Erythroblast (primary cell): ENCODE results near the gene USE1.

ENCODE experiments used
- DNase-seq, 2 experiments: peaks; one replicate each; lab custom pipeline; 2025; lab: John Stamatoyannopoulos, UW
- GATA1 ChIP-seq: IDR thresholded peaks from 2 replicates; pipeline ENCODE4 v1.6.1; 2011; ENCODE audit warnings: low read depth, mild to moderate bottlenecking, control low read depth, low read length, moderate library complexity
- POLR2A ChIP-seq: IDR thresholded peaks from 2 replicates; pipeline ENCODE4 v1.6.1; 2011; ENCODE audit warnings: mild to moderate bottlenecking, low read length

USE1 gene

DNA sequence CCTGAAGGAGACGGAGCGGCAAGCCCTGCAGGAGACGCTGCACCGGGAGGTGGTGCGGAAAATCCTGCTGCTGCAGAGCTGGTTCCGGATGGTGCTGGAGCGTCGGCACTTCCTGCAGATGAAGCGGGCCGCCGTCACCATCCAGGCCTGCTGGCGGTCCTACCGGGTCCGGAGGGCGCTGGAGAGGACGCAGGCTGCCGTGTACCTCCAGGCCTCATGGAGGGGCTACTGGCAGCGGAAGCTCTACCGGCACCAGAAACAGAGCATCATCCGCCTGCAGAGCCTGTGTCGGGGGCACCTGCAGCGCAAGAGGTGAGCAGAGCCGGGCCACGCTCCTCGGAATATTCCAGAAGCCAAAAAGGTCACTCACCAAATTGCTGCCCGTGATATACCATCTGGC lies 22.4 kb upstream of the USE1 start:
- TF ChIP-seq GATA1 (no peak), POLR2A (no peak)
- no peak for DNase-seq

GRCh38 chr19:17194608-17195007 lies 20.5 kb upstream of the USE1 start:
- TF ChIP-seq GATA1 (no peak), POLR2A (no peak)
- no peak for DNase-seq

DNA sequence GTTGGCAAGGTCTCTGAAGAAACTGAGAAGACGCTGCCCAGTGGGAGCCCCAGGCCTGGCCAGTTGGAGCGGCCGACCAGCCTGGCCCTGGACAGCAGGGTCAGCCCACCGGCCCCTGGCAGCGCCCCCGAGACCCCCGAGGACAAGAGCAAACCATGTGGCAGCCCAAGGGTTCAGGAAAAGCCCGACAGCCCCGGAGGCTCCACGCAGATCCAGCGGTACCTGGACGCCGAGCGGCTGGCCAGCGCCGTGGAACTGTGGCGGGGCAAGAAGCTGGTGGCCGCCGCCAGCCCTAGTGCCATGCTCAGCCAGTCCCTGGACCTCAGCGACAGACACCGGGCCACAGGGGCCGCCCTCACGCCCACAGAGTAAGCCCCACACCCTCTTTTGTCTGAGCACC lies 20.1 kb upstream of the USE1 start:
- no peak for DNase-seq
- TF ChIP-seq POLR2A (no peak), GATA1 (no peak)

GRCh38 chr19:17196610-17197009 lies 18.5 kb upstream of the USE1 start:
- no peak for DNase-seq
- TF ChIP-seq GATA1 (no peak), POLR2A (no peak)

DNA sequence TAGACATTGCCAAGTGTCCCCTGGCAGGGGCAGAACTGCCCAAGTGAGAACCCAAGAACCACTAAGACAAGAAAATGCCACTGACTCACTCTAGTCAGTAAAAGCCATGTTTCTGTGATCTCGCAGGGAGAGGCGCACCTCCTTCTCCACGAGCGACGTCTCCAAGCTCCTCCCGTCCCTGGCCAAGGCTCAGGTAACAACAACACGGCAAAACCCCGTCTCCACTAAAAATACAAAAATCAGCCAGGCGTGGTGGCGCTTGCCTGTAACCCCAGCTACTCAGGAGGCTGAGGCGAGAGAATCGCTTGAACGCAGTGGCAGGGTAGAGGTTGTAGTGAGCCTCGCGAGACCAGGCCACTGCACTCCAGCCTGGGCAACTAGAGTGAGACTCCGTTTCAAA lies 17.5 kb upstream of the USE1 start:
- TF ChIP-seq POLR2A (no peak), GATA1 (no peak)
- no peak for DNase-seq

DNA sequence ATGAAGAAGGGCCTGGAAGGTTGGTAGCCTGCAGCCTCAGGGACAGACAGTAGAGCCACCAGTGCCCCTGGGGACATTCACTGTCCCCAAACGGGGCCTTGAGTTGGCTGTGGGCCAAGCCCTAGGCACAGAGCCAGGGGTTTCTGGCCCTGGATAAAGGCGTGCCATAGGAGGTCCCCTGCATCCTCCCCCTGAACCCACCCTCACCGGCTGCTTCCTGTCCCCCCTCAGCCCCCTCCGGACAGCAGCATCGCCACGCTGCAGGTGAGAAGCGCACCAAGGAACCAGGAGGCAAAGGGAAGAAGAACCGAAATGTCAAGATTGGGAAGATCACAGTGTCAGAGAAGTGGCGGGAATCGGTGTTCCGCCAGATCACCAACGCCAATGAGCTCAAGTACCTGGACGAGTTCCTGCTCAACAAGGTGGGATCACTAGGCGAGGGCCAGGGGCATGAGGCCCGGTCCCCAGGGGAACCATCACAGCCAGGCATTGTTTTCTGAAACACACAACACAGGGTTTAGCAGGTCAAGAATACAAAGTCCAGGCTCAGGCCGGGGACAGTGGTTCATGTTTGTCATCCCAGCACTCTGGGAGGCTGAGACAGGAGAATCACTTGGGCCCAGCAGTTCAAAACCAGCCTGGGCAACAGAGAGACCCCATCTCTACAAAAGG lies 14.6 kb upstream of the USE1 start:
- TF ChIP-seq GATA1 (no peak), POLR2A (no peak)
- DNase-seq: peak in 1 of 2 experiments; percentile 33

DNA sequence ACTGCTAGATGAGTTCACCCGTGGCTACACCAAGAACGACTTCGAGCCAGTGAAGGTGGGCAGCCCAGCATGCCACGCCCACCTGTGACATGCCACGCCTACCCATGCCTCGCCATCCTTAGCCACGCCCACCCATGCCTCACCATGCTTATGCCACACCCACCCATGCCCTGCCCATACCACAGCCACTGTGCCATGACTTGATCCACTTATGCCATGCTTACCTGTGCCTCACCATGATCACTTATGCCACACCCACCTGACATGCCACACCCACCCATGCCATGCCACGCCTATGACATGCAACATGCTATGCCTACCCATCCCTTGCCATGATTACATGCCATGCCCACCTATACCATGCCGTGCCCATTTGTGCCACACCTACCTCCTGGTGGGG lies 12.9 kb upstream of the USE1 start:
- DNase-seq: peak in 1 of 2 experiments; percentile 23
- TF ChIP-seq POLR2A (no peak), GATA1 (no peak)

- TF ChIP-seq GATA1: no peak
- TF ChIP-seq POLR2A: no peak
- DNase-seq: no peak
These were observed 12.4 kb upstream of the USE1 start for GRCh38 chr19:17202713-17203112.

DNA sequence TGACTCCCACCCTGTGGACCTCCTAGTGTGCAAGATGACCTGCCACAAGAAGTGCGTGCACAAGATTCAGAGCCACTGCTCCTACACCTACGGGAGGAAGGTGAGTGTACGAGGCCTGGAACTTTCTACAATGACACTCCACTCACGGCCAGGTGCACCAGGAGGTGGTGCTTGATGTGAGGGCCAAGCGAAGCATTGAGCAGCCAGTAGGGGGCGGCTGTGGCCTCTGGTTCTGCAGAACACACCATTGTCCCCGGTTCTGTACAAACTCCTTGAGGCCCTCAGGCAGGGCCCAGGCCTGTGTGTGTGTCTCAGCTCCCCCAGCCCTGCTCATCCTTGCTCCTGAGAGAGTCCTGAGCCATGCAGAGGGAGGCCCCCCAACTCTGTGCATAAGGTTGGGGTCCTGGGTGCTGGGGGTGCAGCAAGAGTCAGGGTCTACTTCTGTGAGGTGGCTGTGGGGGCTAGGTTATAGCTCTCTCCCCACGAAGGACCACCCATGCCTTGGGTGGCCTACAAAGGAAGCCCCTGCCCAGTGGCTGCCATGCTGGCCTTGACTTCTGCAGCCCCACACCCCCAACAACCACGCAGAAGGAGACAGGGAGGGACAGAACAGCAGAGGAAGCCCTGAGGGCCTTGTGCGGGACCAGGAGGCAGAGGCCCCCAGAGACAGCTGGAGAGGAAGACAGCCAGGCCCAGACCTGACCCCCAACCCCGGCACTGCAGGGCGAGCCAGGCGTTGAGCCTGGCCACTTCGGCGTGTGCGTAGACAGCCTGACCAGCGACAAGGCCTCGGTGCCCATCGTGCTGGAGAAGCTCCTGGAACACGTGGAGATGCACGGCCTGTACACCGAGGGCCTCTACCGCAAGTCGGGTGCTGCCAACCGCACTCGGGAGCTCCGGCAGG lies 9.7 kb upstream of the USE1 start:
- TF ChIP-seq POLR2A (no peak), GATA1 (no peak)
- DNase-seq: peak; percentile 77 to 85

- TF ChIP-seq GATA1: no peak
- no peak for TF ChIP-seq POLR2A
- DNase-seq: no peak
These were observed 8.2 kb upstream of the USE1 start for GRCh38 chr19:17206736-17207581.

DNA sequence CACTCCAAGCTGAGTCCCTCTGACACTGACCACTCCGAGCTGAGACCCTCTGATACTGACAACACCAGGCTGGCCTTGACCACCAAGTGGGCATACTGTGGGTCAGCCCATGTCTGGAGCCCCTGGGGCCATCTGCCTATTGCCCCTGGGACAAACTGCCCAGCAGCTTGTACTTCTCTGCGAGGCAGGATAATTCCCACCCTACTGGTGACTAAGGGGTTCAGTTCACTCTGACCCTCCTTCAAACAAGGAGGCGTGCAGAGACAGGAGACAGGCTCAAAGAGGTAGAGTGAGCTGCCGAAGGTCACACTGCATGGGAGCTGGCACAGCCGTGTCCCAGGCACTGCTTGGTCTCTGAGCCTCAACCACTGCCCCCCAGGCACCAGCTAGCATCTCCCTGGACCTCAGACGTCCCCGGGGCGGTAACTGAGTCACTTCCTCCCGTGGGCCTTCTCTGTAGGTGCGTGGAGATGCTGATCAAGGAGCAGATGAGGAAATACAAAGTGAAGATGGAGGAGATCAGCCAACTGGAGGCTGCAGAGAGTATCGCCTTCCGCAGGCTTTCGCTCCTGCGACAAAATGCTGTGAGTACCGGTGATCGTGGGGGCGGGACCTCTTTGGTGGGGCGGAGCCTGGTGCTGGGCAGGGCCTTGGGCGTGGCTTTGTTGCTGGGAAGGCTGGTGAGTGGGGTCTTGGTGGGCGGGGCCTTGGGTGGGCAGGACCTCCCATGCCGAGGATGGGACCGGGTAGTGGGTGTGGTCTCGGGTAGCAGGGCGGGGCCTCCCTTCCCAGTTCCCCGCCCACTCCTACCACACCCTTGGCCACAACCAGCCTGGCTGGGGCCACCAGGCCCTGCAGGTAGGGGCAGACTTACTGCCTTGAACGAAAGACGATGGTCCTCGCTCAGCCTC lies 5.8 kb upstream of the USE1 start:
- peak; percentile 75 to 79 for DNase-seq
- no peak for TF ChIP-seq GATA1
- TF ChIP-seq POLR2A: no peak

DNA sequence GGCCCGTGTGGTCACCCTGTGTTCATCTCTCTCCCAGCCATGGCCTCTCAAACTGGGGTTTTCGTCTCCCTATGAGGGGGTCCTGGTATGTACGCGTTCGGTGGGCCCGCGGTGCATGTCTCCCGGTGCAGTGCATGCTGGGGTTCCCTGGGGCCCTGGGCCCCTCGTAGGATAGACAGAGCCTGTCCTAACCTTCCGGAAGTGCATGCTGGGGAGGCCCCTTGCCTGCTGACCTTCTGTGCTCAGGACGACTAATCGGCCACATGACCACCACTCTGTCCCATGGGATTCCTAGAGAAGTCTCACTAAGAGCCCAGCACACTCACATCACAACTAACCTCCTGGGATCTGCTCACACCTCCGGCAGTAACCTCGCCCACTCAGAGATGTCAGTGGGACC lies 4.9 kb upstream of the USE1 start:
- DNase-seq: no peak
- TF ChIP-seq POLR2A (no peak), GATA1 (no peak)
